ENCODE measurements around the gene TBC1D3B.

DNA sequence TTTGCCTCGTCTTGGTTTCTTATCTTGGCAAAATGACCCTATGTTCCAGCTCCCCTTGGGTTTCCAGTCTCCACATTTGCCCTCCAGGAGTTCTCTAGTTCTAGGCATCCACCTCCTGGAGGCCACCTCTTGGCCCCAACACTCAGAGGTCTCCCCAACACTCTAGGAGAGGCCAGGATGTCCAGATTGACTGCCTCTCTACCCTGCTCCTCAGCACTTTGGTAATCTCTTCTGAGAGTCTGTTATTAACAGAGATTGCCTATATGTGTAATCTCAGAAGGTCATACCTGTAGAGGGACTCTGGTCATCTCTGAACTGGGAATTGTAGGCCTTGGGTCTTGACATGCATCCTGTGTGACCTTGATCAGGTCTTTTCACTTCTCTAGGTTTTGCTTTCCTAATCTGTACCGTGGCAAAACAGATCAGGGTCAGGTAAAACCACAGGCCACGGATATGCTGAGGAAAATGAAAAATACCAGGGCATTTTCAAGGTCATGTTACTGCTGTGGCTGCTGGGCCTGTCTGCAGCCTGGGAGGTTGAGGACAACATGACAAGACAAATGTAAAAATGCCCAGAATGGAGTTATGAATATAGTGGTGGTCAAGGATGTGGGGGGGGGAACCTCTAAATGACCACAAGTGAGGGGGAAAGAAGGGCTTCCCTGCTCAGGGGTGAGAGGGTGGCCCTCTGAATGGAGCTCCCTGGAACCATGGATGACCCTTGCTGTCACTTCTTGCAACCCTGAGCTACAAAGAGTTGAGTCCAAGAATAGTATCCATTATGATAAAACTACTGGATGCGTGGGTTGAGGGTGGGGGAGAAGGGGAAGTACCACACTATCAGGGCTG, 29.4 kb upstream of the TBC1D3B start:
- TF ChIP-seq NR2C2 (CRISPR knock-in tag; IDR thresholded peaks at IDR 0.05) (no peak), SP1 (CRISPR knock-in tag; conservative IDR thresholded peaks at IDR 0.05) (no peak), ELF4 (CRISPR knock-in tag; IDR thresholded peaks at IDR 0.05; ENCODE audit: low read depth) (no peak)
- TF ChIP-seq, protein P1, sequence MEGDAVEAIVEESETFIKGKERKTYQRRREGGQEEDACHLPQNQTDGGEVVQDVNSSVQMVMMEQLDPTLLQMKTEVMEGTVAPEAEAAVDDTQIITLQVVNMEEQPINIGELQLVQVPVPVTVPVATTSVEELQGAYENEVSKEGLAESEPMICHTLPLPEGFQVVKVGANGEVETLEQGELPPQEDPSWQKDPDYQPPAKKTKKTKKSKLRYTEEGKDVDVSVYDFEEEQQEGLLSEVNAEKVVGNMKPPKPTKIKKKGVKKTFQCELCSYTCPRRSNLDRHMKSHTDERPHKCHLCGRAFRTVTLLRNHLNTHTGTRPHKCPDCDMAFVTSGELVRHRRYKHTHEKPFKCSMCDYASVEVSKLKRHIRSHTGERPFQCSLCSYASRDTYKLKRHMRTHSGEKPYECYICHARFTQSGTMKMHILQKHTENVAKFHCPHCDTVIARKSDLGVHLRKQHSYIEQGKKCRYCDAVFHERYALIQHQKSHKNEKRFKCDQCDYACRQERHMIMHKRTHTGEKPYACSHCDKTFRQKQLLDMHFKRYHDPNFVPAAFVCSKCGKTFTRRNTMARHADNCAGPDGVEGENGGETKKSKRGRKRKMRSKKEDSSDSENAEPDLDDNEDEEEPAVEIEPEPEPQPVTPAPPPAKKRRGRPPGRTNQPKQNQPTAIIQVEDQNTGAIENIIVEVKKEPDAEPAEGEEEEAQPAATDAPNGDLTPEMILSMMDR (IDR thresholded peaks at IDR 0.05): no peak

Measured in WTC11 (cell line).